GM21360 (cell line): ENCODE results near the gene C4A.
"Not testable (repeated sequence)": the region's sequence is repeated elsewhere in the genome, so short reads cannot be mapped to it uniquely, and the experiment has no call there.

ENCODE experiments used
- ATAC-seq: cut with Tn5 transposase; IDR thresholded peaks from one replicate; pipeline ENCODE4 v1.9.1; 2021; ENCODE audit warnings: mild to moderate bottlenecking, moderate library complexity; ENCODE audit not compliant: unreplicated experiment

The C4A gene

DNA sequence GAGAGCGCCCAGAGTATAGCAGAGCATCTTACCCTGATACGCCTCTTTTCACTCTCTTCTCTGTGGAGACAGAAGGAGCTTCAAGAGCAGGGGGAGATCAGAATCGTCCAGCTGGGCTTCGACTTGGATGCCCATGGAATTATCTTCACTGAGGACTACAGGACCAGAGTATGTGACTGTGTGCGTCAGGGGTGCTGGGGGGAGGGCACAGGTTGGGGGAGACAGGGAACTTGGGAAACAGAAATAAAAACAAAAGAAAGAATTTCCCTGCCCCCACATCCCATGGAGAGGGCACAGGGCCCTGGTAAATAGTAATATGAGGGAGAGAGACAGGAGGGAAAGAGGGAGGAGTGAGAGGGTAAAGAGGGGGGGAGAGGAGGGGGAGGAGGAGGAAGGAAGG, 3.0 kb upstream of the C4A start:
- ATAC-seq: no peak

DNA sequence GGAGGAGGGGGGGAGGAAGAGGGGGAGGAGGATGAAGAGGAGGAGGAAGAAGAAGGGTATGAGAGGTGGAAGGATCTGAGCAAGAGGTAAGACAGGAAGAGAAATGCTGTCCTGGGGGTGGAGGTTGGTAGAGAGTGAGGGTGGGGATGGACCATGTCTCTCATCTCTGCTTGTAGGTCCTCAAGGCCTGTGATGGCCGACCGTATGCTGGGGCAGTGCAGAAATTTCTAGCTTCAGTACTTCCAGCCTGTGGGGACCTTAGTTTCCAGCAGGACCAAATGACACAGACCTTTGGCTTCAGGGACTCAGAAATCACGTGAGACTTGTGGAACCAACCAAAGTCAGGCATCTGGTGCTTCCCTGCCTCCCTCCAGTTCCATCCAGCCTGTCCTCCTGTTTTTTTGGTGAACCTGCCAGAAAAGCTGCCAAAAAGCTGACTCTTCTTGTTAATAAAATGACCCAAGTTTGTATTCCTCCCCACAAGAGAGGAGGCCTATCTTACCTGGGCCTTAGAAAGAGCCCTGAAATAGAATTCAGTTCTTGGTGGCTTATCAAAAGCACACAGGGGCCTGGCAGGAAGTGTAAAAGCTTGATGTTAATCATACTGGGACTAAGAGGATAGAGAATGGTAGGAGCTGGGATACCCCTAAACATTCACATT, 2.5 kb upstream of the C4A start:
- ATAC-seq: no peak

DNA sequence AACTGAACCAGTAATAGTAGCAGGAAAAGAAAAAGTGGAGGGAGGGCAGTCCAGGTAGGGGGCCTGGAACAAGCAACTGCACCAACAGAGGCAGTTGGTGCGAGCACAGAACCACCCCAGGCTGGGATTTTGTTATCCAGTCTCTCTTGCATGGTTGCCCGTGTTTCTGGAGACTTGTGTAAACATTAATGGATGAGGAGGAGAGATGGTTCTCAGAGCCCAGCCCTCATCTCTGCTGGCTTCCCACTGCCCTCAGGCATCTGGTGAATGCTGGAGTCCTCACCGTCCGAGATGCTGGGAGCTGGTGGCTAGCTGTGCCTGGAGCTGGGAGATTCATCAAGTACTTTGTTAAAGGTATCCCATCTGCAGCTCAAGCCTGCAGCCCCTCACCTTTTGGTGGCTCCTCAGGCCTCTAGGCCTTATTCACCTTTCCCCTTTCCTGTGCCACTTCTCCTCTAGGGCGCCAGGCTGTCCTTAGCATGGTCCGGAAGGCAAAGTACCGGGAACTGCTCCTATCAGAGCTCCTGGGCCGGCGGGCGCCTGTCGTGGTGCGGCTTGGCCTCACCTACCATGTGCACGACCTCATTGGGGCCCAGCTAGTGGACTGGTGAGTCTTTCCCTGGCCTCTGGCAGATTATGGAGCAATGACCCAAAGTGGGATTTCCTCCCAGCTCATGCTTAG, 1.5 kb upstream of the C4A start:
- ATAC-seq: not testable (repeated sequence)

DNA sequence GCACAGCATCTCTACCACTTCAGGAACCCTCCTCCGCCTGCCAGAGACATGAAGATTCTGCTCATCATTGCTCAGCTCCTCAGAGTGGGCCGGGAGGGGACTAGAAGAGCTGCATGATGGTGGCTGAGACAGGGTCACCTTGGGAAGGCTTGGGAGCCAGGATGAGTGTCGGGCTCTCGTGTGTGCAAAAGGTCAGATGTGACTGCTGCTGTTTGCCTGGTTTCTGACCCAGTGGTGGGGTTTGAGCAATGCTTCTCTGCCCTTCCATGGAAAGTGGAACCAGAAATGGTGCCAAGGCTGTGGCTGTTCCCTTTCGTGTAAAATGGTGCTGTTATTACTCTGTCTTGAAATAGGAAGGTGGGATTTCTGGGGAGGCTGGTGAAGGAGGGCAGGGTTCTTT, 859 bp upstream of the C4A start:
- not testable (repeated sequence) for ATAC-seq

DNA sequence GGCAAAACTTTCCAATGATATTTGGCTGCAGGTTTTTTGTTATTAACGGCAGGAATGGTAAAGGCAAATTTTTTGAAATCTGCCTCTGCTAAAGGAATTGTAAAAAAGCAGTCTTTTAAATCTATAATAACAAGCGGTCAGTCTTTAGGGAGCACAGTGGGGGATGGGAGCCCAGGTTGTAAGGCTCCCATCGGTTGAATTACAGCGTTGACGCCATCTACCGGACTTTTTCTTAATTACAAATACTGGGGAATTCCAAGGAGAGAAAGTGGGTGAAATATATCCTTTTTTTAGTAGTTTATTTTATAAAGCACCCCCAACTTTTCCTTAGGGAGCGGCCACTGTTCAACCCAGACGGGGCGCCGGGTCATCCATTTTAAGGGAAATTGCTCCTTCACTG, 7.5 kb downstream of the C4A start:
- ATAC-seq: not testable (repeated sequence)

DNA sequence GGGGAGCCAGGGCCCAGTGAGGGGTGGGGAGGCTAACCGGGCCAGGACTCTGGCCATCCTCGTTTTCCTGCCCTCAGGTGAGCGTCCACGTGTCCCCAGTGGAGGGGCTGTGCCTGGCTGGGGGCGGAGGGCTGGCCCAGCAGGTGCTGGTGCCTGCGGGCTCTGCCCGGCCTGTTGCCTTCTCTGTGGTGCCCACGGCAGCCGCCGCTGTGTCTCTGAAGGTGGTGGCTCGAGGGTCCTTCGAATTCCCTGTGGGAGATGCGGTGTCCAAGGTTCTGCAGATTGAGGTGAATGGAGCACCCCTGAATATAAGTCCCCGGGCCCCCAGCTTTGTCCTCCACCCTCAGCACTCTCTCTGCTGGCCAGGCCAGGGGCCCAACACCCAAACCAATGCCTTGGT, 12.6 kb downstream of the C4A start:
- ATAC-seq: not testable (repeated sequence)

DNA sequence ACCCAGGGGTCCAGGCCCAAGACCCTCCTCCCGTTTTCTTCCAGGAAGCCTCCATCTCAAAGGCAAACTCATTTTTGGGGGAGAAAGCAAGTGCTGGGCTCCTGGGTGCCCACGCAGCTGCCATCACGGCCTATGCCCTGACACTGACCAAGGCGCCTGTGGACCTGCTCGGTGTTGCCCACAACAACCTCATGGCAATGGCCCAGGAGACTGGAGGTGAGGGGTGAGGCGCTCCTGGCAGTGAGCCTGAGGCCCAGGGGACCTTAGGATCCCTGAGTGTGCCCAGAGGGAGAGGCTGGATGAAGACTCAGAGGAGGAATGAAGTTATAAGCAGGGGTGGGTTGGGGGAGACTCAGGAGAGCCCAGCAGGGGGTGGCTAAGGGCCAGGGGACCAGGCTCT, 14.5 kb downstream of the C4A start:
- not testable (repeated sequence) for ATAC-seq

DNA sequence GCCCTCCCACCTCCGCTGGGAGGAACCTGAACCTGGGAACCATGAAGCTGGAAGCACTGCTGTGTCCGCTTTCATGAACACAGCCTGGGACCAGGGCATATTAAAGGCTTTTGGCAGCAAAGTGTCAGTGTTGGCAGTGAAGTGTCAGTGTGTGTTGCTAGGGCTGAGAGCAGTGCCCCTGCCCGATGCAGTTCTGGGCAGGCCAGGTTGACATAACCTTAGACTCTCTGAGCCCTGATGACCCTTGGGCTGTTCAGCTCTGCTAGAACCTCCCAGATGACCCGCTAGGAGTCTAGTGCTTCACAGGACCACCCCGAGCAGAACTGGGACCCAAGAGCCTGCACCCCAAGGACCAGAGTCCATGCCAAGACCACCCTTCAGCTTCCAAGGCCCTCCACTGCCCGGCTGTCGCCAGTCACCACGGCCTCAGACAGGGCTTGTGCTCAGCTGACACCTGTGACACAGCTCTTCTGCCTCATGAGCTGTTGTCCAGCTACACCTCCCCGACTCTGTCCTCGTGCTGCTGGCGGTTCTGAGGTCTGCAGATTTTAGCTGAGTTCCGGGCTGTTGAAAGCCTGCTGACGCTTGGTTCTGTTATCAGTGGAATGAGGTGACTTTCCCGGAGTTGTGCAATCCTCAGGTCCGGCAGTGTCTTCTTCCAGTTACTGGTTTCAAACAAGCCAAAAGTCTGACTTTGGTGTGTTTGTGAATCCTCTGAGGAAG, 20.9 kb downstream of the C4A start:
- ATAC-seq: not testable (repeated sequence)

DNA sequence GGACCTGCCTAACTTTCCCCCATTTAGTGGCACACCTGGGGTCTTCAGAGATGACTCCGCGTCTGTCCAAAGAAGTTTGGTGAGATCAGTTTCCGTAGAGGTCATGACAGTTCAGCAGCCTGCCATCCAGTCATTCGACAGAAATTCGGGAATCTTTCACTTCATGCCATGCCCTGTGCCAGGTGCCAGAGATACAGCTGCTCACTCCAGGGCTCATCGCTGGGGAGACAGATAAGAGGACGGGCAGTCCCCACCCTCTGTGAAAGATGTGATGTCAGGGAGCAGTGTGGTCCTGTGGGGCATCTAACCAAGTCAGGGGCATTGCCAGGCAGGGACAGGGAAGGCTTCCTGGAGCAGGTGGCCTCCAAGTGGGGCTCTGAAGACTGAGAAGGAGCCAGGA, 21.4 kb downstream of the C4A start:
- not testable (repeated sequence) for ATAC-seq

DNA sequence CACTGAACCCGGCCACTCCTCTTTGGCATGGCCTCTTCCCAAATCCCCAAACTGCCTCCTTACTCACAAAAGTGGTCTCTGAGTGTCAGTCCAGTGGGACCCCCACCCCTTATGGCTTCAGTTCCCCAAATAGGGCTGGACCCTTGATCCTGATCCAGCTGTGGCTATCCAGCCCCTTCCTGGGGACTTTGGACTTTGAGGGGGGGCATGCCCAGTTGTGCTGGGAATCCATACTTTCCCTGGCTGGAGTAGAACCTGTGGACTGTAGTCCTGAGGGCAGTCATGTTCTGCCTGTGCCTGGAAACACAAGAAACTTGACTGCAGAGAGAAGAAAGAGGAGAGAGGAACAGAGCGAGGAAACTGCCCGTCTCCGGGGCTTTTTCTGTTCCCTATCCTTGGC, 22.5 kb downstream of the C4A start:
- ATAC-seq: not testable (repeated sequence)

DNA sequence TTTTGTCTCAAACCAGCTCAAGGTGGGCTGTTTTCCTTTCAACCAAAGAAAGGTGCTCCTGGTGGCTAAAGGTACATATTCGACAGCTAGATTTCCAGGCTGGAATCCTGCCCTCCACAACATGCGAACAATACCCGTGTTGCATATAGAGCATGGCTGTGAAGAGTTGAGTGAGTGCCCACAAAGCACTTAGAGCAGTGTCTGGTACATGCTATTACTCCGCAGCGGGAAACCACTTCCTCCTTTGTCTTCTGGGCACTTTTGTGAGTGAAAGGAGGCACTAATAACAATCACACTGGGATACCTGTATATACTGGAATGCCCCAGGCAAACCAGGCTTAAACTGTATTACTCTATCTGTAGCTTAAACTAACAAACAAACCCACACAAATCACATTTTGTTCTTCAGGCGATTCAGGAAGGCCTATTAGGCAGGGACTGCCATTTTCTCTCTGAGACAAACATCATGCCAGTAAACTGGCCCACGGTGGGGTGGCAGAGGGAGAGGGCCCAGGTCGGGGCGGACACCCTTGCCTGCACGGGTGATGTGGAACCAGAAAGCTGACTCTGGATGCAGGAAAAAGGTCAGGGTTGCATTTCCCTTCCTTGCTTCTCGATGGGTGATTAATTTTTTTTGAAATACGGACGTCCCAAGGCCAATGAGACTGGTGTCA, 23.1 kb downstream of the C4A start:
- ATAC-seq: not testable (repeated sequence)

DNA sequence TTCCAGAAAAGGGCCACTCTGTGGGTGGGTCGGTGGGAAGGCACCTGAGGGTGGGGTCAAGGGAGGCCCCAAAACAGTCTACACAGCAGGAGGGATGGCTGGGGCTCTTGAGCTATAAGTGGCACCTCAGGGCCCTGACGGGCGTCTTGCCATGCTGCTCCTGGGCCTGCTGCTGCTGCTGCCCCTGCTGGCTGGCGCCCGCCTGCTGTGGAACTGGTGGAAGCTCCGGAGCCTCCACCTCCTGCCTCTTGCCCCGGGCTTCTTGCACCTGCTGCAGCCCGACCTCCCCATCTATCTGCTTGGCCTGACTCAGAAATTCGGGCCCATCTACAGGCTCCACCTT, 23.7 kb downstream of the C4A start:
- ATAC-seq: not testable (repeated sequence)

DNA sequence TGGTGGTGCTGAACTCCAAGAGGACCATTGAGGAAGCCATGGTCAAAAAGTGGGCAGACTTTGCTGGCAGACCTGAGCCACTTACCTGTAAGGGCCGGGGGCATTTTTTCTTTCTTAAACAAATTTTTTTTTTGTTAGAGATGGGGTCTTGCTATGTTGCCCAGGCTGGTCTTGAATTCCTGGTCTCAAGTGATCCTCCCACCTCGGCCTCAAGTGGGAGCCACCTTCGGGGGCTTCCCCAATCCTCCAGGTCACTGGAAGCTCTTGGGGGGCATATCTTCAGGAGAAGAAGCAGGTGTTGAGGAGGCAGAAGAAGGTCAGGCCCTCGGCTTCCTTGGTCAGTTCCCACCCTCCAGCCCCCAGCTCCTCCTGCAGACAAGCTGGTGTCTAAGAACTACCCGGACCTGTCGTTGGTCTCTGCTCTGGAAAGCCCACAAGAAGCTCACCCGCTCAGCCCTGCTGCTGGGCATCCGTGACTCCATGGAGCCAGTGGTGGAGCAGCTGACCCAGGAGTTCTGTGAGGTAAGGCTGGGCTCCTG, 24.2 kb downstream of the C4A start:
- not testable (repeated sequence) for ATAC-seq

DNA sequence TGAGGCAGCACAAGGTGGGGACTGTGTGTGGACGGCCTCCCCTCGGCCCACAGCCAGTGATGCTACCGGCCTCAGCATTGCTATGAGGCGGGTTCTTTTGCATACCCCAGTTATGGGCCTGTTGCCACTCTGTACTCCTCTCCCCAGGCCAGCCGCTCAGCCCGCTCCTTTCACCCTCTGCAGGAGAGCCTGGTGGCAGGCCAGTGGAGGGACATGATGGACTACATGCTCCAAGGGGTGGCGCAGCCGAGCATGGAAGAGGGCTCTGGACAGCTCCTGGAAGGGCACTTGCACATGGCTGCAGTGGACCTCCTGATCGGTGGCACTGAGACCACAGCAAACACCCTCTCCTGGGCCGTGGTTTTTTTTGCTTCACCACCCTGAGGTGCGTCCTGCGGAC, 25.2 kb downstream of the C4A start:
- not testable (repeated sequence) for ATAC-seq

DNA sequence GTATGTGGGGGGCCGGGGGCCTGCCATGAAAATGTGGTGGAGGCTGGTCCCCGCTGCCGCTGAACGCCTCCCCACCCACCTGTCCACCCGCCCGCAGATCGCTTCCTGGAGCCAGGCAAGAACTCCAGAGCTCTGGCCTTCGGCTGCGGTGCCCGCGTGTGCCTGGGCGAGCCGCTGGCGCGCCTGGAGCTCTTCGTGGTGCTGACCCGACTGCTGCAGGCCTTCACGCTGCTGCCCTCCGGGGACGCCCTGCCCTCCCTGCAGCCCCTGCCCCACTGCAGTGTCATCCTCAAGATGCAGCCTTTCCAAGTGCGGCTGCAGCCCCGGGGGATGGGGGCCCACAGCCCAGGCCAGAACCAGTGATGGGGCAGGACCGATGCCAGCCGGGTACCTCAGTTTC, 26.2 kb downstream of the C4A start:
- ATAC-seq: not testable (repeated sequence)

DNA sequence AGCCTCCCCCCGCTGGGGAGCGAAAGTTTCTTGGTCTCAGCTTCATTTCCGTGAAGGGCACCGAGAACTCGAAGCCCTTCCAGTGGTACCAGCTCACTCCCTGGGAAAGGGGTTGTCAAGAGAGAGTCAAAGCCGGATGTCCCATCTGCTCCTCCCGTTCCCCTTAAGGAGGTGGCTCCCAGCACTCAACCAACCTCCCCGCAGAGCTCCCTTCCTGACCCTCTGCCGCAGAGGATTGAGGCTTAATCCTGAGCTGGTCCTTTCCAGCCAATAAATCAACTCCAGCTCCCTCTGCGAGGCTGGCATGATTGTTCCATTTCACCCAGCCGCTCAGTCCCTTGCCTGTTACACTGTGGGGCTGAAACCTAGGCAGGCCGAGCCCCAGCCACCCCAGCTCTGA, 26.8 kb downstream of the C4A start:
- ATAC-seq: not testable (repeated sequence)

DNA sequence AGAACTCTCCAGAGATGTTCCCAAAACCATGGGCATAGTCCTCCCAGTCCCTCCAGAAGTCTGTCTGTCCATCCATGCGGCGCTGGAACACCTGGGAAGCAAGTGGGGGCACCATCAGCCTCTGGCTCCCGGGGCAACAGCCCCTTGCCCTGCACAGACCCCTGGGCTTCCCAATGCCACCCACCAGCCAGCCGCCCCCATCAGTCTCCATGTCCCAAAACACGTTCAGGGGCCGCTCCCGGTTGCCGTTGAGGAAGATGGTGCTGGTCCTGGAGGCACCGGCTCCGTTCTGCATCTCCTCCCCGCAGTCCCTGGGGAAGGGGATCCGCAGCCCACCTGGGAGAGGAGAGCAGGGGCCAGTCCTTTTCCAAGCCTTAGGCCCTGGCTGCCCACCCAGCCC, 27.7 kb downstream of the C4A start:
- ATAC-seq: not testable (repeated sequence)

DNA sequence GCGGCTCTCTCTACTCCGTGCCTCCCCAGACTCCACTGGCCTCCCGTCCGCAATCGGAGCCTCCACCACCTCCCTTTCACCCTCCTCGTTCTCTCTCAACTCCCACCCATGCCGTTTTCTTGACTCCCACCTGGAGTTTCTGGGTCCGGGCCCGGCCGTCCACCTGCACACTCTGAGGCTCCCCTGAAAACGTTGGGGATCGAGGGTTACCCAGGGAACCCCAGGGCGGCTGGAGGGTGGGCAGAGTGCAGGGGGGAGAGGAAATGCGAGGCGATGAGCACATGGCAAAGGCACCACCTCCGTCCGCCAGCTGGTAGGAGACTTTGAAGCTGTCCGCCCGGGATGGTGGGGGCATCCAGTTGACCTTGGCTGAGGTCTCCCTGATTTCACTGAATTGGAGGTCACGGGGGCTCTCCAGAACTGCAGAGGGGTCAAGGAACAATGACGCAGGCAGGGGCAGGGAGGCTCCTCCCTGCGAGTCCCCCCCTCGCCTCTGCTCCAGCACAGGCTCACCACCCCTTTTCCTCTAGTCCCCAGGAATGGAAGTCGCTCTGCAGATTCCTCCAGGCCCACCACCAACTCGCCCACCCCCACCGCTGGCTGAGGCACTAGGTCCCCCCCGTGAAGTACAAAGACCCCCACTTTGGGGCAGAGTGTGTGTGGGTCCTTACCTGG, 29.1 kb downstream of the C4A start:
- not testable (repeated sequence) for ATAC-seq

DNA sequence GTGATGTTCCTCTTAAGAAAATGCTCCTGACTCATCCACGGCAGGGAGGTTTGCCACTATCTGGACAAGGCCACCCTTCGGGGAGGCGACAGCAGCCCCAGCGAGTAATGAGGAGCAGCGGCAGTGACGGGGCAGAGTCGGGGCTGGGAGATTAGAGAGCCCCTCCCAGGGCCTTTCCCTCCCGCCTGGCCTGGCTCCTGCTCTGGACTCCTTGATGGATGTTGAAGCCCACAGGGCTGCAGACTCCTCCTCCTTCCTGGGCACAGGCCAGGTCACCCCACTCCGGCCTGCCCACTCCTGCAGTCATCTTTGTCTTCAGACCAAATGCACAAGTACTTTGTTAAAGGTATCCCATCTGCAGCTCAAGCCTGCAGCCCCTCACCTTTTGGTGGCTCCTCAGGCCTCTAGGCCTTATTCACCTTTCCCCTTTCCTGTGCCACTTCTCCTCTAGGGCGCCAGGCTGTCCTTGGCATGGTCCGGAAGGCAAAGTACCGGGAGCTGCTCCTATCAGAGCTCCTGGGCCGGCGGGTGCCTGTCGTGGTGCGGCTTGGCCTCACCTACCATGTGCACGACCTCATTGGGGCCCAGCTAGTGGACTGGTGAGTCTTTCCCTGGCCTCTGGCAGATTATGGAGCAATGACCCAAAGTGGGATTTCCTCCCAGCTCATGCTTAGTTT, 31.2 kb downstream of the C4A start:
- ATAC-seq: not testable (repeated sequence)

DNA sequence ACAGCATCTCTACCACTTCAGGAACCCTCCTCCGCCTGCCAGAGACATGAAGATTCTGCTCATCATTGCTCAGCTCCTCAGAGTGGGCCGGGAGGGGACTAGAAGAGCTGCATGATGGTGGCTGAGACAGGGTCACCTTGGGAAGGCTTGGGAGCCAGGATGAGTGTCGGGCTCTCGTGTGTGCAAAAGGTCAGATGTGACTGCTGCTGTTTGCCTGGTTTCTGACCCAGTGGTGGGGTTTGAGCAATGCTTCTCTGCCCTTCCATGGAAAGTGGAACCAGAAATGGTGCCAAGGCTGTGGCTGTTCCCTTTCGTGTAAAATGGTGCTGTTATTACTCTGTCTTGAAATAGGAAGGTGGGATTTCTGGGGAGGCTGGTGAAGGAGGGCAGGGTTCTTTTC, 31.9 kb downstream of the C4A start:
- ATAC-seq: not testable (repeated sequence)
